Head of caudate nucleus (tissue), 42 donors: Measurements from ENCODE around the gene EPAS1.

Experiments used
- DNase-seq, 42 donors: peaks; one replicate each; pipeline versions ENCODE4 v3.0.0 to v3.0.0-alpha.2; 2020 to 2021; ENCODE audit warnings: mixed read lengths in 7 of 42
- intact Hi-C: fragments of 100-400 bp; cut with DNase I; formaldehyde crosslinking; loops from one replicate; pipeline ENCODE4 v1.15.0; 2022

EPAS1 gene

DNA sequence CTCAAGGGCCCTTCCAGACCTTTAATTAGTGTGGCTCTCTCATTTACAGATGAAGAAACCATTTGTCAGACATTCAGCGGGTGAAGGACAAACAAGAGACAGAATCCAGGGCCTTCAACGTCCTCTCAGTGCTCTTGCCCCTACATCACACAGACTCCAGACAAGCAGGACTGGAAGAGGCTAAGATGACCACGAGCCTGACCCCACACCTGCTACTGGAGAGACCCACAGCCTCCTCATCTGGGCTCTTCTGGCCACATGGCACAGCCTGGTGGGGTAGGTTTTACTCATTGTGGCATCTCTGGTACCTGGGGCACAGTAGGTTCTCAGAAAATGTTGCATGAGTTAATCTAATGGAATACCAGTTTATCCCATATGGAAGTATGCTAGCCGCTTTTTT is 112.5 kb downstream of the EPAS1 start:
- intact Hi-C loops = no loop called here
- no peak for DNase-seq

DNA sequence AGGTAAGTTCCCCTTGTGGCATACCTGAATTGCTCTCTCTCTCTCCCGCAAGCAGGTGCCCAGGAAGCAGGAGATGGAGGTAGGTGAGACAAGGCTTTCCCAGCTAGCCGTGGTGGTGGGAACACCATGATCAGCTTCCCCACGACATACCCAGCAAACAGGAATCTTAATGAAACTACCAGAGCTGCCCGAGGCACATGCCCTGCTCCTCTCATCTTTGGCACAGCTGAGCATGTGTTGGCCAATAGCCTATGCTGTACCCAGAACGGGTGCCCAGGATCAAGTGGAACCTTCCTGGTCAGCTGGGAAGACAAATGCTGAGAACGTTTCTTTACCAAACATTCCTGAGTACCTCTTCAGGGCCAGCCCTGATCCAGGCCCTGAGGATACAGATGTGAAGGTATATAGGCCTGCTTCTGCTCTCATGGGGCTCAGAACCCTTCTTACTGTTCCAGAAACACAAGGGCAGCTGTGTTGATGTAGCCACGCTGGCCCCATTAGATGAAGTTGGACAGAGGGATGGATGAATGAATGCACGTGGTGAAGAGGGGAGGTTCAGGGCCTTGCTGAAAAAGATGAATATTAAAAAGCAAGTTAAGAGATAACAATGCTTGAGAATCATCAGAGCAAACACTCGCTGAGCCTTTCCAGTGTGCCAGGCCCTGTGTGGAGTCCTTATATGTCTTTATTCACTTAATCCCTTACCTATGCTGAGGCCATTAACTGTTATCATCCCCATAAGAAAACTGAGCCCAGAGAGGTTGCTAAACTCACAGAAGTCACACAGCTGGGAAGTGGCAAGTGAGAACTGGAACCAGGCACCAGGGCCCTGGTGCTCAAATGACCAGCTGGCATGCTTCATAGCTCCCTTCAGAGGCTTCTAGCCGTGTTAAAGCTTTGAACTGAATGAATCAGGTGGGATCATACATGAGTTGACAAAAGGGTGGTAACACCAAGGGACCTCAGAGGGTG is 113.4 kb downstream of the EPAS1 start:
- peak in 1 of 42 donors; percentile 33 for DNase-seq
- intact Hi-C loops = no loop called here

DNA sequence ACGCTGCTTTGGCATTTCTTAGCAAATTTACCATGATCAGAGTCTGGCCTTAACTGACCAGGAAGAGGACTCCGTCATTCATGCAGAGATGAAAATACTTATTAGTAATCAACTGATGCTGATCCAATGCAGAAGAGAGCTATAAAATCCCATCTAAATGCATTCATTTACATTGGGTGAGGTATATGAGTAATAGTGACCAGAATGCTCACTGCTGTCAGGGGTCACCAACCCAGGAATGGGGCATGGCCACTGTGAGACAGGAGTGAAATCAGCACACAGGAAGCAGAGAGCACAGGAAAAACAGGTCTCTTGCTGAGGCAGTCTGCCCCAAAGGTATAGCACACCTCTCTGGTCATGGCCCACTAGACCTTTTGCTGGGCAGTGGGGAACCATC is 114.0 kb downstream of the EPAS1 start:
- intact Hi-C loops = no loop called here
- DNase-seq = no peak

DNA sequence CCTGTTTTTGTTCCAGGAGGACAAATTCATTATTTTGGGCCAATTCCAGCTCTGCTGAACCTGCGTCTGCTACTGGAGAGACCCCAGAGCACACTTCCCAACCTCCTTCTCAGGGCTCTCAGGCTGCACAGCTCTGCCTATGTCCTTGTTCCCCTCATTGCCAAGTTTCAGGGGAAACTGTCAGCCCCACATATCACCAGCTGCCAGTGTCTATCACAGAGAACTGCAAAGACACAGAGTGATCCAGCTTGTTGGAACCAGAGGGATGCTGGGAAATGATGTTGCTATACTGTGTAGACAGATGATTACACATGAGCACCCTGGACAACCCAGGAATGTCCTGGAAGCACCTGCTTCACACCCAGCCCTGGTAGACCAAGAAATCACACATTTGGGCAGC is 114.8 kb downstream of the EPAS1 start:
- intact Hi-C loops = no loop called here
- DNase-seq = no peak

DNA sequence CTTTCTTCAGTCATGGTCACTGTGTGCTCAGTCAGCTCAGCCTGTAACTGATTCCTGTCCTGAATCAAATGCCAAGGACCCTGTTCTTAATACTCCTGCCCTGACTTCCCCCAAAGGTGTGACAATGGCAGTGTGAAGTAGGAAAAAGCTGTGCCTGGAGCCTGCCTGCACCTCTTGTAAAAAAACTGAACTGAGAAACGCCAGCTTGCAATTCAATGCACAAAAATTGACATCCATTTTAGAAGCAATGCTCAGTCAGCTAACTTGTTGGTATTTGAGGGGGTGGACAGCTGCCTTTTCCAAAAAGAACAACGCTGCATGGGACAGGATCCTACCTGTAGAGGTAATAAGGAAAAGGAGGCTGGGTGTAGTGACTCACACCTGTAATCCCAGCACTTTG is 115.9 kb downstream of the EPAS1 start:
- DNase-seq = no peak

DNA sequence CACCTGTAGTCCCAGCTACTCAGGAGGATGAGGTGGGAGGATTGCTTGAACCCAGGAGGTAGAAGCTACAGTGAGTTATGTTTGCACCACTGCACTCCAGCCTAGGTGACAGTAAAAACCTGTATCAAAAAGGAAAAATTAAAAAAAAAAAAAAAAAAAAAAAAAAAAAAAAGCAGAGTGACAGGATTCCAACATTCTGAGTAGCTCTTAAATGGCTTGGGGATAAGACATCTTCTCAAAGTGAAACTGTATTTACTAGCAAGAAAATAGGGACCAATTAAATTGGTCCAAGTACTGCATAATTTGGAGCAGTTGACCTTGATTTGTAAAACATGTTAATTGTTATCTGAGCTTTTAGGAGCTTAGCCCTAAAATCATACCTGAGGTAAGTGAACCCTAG is 116.4 kb downstream of the EPAS1 start:
- no peak for DNase-seq
- intact Hi-C loops = no loop called here

More for the DNA sequence above, 115.9 kb downstream of the EPAS1 start:
- intact Hi-C loops = no loop called here

DNA sequence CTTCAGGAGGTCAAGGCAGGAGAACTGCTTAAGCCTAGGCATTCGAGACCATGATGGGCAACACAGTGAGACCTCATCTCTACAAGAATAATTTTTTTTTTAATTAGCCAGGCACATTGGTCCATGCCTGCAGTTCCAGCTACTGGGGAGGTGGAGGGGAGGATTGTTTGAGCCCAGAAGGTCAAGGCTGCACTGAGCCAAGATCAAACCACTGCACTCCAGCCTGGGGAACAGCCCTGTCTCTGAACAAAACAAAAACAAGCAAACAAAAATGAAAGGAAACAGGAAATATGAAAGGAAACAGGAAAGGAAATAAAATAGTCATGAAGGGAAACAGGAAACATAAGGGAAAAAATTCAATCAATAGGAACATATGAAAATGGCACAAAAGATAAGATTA is 117.5 kb downstream of the EPAS1 start:
- DNase-seq = no peak
- intact Hi-C loops = no loop called here

DNA sequence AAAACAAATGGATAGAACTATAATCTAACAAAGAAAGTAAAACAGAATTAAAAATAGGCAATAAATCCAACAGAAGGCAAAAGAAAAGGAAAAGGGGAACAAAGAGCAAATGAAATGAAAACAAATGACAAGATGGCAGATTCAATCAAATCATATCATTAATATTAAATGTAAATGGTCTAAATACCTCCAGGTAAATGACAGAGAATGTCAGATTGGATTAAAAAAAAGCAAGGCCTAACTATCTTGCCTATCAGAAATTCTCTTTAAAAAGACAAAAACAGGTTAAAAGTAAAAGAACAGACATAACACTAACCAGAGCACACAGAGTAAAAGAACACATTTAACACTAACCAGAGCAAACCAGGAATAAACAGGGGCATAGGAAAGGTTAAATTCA is 119.1 kb downstream of the EPAS1 start:
- intact Hi-C loops = no loop called here
- DNase-seq = no peak

DNA sequence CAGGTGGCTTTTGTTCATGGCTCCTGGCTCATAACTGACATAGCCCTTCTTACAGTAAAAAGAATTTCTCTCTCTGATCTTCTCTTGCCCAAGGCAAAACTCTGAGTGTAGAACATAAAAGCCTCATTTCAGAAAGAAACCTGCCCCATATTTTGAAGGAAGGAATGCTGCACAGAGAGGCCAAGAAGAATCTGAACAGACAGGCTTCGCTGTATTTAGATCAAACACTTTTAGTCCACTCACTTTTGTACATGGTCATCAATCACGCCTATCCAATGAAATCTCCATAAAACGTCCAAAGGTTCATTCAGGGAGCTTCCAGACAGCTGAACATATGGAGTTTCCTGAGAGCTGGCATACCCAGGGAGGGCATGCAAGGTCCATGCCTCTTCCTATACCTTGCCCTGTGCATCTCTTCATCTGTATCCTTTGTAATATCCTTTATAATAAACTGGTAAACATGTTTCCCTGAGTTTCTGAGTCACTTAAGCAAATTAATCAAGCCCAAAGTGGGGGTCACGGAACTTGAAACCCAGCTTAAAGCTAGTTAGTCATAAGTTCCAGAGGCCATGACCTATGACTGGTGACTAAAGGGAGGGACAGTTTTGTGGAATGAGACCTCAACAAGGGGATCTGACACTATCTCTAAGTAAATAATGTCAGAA is 119.7 kb downstream of the EPAS1 start:
- DNase-seq = no peak
- intact Hi-C loops = no loop called here

DNA sequence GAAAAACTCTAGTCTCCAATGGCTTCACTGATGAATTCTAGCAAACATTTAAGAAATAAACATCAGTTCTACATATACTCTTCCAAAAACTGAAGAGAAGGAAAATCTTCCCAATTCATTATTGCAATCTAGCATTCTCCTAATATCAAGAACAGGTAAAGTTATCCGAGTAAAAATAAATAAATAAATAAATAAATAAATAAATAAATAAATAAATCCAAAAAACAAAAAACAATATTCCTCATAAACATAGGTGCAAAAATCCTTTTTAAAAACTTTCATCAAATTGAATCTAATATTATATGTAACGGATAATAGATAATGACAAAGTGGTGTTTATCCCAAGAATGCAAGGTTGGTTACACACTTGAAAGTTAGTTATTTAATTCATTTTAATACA is 123.7 kb downstream of the EPAS1 start:
- intact Hi-C loops = no loop called here
- no peak for DNase-seq

DNA sequence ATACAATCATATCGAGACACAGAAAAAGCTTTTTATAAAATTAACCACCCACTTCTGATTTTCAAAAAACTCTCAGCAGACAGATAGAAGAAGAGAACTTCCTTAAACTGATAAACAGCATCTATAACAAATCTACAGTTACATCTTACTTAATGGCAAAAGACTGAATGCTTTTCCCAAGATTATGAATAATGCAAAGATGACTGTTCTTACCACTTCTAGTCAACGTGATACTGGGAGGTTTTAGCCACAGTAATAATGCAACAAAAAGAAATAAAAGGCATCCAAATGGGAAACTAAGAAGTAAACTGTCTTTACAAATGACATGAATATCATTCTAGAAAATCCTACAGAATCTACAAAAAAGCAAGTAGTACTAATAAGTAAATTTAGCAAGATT is 124.2 kb downstream of the EPAS1 start:
- DNase-seq = no peak
- intact Hi-C loops = no loop called here

DNA sequence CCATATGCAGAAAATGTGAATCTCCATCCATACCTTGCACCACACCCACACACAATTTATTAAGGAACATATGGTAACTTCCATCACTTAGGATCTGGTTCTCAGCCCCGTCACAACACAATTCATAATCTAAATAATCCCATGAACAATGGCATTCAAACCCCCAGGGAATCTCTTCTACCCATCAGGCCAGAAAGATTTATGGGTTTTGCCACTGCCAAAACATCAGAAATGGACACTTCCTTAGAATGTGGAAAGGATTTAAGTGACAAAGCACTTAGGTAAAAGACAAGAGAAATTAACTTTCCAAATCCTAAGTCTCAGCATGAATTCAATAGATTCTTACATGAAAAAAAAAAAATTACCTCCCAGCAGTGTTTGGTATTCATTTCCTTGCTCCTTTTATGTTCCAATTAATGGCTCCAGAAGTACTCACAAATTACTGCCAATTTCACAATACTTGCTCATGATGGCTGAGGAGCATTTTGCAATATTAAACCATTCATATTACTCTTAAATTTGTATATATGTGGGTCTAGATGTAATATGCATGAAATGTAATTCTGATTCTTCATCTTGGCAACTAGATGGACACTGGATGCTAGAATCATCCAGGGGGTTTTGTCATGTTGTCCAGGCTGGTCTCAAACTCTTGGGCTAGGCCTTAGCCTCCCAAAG is 125.6 kb downstream of the EPAS1 start:
- intact Hi-C loops = no loop called here
- DNase-seq = no peak

DNA sequence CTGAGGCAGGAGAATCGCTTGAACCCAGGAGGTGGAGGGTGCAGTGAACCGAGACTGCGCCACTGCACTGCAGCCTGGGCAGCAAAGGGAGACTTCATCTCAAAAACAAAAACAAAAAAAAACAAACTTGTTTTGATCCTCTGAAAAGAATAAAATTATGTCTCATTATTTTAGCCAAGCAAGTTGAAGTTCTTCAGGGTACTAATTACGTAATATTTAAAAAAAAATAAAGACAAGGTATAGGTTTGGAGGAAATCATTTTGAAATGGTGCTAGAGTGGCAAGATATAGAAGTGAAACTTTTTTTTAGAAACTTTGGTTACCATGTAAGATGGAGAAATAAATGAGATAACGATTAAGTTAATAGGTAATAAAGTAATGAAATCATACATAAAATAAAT is 127.7 kb downstream of the EPAS1 start:
- intact Hi-C loops = no loop called here
- DNase-seq = no peak

DNA sequence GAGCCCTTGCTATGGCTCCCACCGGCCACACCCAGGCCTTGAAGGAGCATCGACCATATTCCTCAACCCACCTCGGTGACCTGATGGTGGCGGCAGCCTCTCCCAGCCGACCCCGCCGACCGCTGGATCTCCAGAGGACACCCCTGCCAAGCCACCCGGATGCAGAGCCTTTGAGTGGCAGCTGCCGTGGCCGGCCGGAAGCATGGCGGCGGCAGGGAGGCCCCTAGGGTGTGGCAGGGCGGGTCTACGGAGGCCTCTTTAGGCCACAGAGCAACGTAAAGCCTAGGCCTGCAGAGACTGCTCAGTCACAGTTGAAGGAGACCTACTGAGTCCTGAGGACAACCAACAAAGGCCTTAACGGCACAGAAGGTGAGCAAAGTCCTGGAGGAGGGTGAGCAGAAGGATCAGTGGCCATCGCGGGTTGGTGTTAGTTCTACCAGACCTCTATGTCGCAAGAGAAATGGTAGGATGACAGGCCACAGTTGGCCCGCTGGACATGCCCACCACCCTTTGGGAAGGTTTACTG is 131.8 kb downstream of the EPAS1 start:
- intact Hi-C loops = no loop called here
- no peak for DNase-seq

DNA sequence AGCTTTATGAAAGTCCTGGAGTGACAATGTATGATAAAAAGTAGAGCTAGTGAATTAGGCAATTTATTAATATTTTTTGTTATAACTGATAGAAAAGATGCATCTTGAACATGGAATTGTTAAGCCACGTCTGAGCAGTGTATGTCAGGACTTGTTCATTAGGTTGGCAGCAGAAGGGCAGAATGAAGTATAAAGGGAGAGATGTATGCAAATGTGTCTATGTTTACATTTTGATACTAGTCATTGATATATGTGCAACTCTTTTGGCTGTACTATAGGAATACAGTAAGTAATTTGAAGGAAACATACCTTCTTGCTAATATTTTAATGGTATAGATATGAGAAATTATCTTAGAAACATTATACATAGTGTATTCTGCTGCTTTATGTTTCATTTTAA is 133.2 kb downstream of the EPAS1 start:
- intact Hi-C loops = no loop called here
- DNase-seq = no peak

DNA sequence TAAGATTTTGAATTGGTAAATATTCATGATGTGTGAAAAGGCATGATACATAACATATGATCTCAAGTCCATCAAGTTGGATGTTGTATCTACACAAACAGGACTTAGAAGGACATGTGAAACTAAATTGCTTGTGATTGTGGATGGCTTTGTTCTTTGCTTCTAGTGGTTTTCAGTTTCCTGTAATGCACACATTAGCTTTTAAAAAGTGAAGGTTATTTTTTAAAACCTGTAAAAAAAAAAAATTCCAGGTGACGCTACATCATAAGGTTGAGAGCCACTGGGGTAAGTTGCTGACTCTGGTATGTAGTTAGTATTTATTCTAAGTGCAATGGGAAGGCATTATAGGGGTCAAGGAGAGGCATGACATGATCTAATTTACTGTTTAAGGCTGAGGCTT is 133.8 kb downstream of the EPAS1 start:
- DNase-seq = no peak
- intact Hi-C loops = no loop called here

DNA sequence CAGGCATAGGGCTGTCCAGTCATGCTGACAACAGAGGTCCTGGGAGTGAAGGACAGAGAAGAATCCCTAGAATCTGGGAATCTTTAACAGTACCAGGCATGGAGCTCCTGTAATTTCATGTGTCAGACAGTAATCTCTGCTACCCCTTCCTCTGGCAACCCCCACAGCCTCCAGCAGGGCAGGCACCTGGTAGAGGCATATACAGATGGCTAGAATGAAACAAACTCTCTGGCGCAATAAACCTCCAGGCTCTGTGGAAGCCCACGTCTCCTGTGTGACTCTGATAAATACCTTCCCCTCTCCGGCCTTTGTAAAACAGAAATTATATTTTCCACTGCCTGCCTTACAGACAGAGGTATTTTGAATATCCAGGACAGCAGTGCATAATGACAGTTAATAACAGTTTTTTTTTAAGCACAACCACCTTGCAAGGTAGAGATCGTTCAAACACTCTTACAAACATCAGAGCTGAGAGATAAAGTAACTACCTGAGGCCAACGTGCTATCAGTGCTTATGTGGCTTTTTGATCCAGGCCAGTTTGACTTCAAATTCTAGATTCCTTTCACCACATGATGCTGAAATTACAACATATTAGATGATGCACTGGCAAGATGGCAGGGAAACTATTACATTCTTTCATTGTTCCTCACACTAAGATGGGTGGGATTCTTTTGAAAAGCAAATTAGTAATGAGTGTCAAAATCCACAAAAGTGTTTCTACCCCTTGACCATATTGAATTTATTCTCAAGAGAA is 134.5 kb downstream of the EPAS1 start:
- no peak for DNase-seq
- intact Hi-C loops = no loop called here

DNA sequence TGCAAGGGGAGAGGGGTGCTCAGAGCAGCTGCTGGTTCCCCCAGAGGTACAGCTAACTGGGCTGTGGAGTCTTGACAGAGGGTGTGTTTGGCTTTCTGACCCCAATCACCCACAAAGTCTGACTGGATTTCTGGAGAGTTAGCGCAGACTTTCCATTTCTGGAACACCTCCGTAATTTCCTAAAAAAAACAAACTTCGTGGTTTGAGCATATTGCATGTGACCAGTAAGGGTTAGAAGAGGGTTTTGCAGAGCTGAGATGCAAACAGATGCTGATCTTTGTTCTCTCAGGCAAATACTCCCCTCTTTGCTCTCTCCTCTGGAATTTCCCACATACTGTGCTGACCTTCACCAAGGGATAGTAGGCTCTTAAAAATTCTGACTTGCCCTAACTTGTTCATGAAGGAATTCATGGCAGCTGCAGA is 137.7 kb downstream of the EPAS1 start:
- no peak for DNase-seq

DNA sequence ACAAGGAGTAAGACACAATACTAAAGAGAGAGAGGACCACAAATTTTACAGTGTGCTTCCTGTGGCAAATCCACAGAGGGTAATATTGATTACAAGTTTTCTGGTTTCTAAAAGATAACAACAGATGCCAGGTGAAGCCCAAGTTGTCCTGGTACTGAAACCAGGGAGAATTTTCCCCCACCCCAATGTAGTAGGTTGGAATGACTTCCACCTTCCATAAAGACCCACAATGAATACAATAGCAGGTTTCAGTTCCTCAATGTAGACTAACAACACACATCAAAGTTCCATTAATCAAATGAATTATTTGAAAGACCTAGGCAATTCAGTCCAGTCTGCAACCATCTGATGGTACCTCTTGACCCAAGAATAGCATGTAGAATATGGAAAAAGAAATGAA is 138.1 kb downstream of the EPAS1 start:
- intact Hi-C loops = no loop called here
- no peak for DNase-seq

More for the DNA sequence above, 137.7 kb downstream of the EPAS1 start:
- intact Hi-C loops = no loop called here
